ENCODE data around the gene CYFIP2.

The CYFIP2 gene

GRCh38 chr5:157326440-157327005 lies 60.6 kb downstream of the CYFIP2 start:
- DNase-seq (ENCODE audit: low spot score), result no peak

DNA sequence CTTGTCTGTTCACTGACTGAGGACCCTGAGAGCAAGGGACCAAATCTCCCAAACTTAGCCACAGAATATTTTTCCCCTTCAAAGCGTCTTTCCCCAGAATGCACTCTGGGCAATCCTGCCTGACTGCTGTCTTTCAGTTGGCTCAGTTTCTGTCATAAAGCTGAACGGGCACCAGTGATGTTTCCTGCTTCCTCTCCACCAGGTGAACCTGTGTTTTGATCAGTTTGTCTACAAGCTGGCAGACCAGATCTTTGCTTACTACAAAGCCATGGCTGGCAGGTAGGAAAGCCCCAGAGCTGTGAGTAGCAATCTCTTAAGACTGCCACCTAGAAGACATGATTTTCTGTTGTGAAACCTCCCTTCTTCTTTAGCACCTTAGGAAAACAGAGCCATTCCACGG lies 61.8 kb downstream of the CYFIP2 start:
- no peak for DNase-seq (ENCODE audit: low spot score)

DNA sequence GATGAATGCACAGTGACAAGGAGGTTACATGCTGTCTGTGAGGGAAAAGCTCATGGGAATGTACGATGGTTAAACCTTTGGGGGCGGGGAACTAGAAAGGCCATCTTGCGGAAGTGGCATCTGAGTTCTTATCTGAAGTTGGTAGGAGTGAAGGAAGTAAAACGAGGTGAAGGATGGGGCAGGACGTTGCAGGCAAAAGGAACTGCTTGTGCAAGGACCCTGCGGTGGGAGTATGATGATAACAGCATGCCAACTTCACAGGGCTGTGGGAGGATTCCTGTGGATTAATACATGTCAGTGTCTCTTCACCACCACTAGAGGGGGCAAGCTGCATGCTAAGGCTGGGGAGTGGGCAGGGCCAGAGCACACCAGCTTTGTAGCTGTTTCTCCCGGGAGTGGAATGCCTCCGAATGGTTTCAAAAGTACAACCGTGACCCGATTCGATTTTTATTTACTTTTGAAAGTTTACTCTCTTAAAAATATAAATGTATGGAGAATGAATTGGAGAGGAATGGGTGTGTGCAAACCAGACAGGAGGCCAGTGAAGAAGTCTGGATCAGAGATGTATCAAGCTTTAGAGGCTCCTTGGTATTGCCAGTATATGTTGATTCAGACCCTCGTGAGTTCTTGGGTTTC lies 62.5 kb downstream of the CYFIP2 start:
- peak; percentile 85 for DNase-seq (ENCODE audit: low spot score)

GRCh38 chr5:157331807-157332206 lies 65.9 kb downstream of the CYFIP2 start:
- DNase-seq (ENCODE audit: low spot score), result no peak

GRCh38 chr5:157335534-157336422 lies 69.9 kb downstream of the CYFIP2 start:
- no peak for DNase-seq (ENCODE audit: low spot score)

- no peak for DNase-seq (ENCODE audit: low spot score)
Observed at GRCh38 chr5:157336423-157336744, 70.5 kb downstream of the CYFIP2 start.

DNA sequence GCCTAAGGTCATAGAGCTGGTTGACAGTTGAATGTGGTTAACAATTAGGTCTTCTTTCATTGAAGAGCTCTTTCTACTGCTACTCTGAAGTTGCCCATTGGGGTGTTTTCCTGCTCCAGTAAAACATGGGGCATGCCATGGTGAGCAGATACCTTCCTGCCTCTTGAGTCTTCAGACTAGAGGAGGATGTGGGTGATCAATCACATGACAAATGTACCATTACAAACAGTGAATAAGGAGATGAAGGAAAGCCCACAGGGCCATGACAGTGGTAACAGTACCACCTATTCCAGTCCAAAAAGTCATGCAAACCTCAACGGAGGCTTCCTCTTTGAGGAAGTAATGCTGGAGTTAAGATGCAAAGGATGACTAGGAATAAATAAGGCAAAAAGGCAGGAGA lies 73.5 kb downstream of the CYFIP2 start:
- DNase-seq (ENCODE audit: low spot score), result no peak

DNA sequence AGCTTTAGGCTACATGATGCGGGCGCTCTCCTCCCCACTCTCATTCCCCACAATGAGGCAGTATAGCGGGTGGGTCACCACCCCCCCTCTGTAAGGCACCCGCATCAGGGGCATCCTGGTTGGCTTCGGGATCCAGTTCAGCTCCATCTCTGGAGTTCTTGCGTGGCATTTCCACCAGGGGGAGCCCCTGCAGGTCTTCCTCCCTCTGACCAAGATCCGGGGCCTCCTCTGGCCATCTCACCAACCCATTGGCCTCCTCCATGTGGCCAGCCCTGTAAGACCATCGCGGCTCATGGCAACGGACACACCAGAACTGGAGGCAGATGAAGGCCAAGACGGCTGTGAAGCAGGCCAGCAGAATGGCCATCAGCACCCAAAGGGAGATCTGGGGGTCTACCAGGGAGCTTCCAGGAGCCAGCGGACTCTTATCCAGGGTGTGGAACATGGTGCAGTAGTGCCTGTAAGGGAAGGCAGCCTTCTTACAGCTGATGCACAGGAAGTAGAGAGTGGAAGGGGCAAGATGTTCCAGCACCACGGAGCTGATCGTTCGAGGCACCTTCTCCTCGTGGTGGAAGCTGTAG lies 77.0 kb downstream of the CYFIP2 start:
- peak; percentile 10 for DNase-seq (ENCODE audit: low spot score)

DNA sequence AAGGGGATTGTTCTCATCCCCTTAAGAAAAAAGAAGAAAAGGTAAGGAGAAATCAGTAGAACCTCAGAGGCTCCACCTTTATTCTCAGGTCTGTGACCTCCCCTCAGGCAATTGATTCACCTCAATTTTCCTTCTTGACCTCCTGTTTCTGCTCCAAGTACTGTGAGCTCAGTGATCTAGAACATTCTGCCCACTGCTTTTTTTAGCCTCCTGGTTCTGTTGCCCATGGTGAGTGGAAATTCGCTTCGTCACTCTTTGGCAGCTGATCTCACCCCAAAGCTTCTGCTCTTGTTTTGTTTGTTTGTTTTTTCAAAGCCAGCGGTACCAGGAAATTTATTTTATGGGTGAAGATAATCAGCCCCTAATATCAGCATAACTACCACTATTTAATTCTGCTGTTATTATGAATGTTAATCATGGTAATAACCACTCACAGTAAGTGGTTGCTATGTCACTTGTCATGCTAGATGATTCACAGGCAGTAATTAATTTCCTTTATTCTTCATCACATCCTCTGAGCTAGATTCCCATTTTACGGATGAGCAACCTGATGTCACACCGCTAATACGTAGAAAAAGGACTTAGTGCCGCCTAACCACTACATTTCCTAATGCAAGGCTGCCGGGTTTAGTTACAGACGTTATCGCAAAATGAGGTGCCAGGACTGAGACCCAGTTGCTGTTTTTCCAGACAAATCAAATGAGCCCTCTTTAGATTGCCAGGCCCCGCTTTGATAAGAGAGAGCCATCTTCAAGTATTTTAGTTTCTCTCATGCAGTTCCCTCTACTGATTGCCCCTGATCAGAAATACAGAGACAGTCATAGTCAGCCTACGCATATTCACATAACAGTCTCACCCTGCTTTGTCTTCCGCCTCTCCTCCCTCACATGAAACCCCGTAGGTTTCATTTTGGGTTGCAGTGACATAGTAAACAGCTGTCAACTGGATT lies 78.2 kb downstream of the CYFIP2 start:
- DNase-seq (ENCODE audit: low spot score), result peak; percentile 83

GRCh38 chr5:157345067-157345466 lies 79.1 kb downstream of the CYFIP2 start:
- DNase-seq (ENCODE audit: low spot score), result peak; percentile 72

DNA sequence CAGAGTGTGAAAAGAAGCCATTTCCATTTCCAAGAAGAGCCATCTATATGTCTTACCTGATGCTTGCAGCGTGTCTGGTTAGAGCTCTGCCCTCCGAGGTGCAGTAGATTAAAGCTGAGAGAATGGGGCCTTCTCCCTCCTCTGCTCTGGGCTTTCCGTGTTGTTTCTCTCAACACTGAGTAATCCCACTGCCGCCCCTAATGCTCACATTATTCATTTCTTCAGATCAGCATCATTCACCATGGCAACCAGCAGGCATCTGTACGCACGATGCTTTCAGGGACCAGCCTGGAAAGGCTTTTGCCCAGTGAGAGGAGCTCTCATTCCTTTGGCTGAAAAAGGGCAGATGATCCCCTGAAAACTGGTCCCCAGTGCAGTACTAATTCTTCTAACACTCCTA lies 79.6 kb downstream of the CYFIP2 start:
- peak; percentile 68 for DNase-seq (ENCODE audit: low spot score)

DNA sequence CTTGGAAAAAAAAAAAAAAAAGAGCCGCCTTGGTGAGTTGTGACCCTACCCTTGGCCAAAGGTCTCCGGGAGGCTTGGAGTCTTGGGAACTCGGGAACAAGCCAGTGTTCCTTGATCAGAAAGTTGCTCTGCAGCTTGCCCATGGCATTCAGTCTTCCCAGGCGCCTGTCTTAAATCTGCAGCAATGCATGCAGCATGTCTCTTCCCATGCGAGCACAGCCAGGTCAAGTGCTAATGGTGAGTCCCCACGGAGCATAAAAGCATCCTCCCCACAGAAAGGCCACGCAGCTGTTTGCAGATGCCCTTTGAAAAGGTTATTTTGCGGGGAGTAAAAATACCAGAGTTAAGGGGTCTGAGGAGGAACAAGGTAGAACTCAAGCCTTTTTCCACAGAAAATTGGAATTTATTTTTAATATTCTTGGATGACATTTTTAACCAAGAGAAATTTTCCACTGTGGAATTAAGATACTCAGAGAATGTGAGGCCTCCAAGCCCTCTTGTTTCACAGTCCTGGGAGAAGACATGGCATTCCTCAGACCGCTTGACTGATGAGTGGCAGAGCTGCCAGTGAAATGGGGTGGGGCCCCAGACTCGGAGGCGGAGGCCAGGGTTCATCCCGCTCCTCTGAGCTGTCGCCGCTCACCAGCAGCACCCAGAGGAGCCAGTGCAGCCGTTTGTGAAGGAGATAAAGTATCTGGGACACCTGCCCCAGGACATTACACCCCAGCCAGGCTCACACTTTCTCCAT lies 81.6 kb downstream of the CYFIP2 start:
- DNase-seq (ENCODE audit: low spot score), result no peak

DNA sequence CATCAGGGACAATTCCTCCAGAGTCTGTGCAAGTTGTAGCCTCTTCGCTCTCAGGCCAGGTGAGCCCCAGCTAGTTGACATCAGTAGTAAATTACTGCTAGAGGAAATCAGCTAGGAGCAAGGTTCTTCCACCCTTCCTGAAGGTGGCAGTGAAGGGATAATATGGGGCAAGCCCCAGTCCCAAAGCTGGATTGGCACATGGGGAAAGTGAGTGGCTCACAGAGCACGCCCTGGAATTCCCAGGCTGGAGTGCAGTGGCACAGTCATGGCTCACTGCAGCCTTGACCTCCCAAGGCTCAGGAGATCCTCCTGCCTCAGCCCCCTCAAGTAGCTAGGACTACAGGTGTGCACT lies 82.1 kb downstream of the CYFIP2 start:
- no peak for DNase-seq (ENCODE audit: low spot score)

- DNase-seq (ENCODE audit: low spot score), result no peak
Observed at GRCh38 chr5:157350939-157351801, 85.2 kb downstream of the CYFIP2 start.

DNA sequence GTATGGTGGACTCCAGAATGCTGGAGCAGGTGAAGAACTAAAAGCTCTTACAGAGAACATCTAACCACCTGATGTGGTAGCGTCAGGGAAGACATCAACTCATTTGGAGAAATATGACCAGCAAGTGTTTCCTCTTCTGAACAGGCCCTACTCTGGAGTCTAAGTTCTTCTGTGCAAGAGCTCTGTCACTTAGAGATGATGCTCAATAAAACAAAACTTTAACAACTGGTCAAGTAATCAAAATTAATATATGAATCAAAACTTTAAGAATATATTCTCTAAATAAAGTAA lies 85.8 kb downstream of the CYFIP2 start:
- no peak for DNase-seq (ENCODE audit: low spot score)

DNA sequence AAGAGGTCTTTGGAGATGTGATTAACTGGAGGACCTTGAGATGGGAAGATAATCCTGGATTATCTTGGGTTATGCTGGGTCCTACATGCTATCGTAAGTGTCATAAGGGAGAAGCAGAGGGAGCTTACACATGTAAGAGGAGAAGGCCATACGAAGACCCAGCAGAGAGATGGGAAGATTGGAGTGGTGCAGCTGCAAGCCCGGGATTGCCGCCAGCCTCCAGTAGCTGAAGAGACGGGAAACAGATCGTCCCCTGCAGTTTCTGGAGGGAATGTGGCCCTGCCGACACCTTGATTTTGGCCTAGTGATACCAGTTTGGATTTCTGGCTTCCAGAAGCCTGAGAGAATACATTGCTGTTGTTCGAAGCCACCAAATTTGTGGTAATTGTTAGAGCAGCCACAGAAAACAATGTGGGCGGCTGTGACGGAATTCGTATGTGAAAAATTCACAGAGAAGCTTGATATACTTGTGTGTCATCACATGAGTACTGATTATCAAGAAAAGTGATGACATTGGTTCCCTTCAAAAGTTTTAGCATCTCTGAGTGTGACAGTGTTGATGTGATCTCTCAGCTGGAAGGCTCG lies 86.9 kb downstream of the CYFIP2 start:
- no peak for DNase-seq (ENCODE audit: low spot score)

DNA sequence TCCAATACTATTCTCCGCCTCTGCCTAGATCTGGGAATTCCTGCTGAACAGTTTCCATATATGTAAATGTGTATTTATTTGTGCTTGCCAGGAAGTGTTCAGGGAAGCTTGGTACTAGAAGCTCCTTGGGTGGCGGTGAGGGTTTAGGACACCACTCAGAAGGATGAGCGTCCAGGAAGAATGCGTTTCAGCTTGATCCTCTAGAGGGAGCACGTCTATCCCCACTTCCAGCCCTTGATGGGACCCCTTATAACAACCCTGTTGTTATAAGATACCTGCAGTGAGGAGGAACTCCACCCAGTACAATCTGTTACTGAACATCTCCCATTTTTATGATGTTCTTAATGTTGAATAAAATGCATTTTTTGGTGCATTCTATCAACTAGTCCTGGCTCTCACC lies 88.9 kb downstream of the CYFIP2 start:
- DNase-seq (ENCODE audit: low spot score), result no peak

- no peak for DNase-seq (ENCODE audit: low spot score)
Observed at GRCh38 chr5:157356576-157356975, 90.7 kb downstream of the CYFIP2 start.

DNA sequence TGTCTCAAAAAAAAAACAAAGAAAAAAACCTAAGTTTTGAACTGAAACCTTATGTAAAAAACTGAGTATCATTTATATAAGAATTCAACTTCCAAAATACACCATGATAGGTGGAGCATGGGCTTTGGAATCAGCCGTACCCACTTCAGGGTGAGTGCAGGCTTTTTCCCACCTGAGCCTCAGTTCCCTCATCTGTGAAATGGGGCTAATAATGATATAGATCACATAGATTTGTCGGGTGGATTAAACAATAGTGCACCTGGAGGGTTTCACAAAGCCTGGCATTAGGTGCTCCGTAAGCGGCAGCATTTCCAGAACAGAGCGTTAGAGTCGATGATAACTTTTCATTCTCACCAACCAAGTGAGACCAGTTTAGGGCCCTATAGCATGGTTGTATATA lies 91.9 kb downstream of the CYFIP2 start:
- no peak for DNase-seq (ENCODE audit: low spot score)

GRCh38 chr5:157358871-157359270 lies 92.9 kb downstream of the CYFIP2 start:
- no peak for DNase-seq (ENCODE audit: low spot score)

Data from cerebellar cortex (tissue), 1 donor.